ENCODE measurements around the gene RAD1.

The RAD1 gene

GRCh38 chr5:34858790-34859189, 56.5 kb downstream of the RAD1 start:
- Histone ChIP-seq H3K36me3 (ENCODE audit: control insufficient read depth in 2 of 2, insufficient read depth in 1 of 2, low read length in 2 of 2) (no peaks in the 10 kb centered on the region), H3K4me1 (ENCODE audit: control insufficient read depth, insufficient read depth, low read length) (peaks cover 13% of the 10 kb centered on the region), H3K27ac (ENCODE audit: extremely low read depth, low read depth, low read length) (no peak overlapping the region), H3K9me3 (ENCODE audit: control insufficient read depth, insufficient read depth, low read depth, low read length) (no peaks in the 10 kb centered on the region), H3K4me3 (ENCODE audit: low read depth, low read length) (no peak overlapping the region)
- TF ChIP-seq, protein P1, sequence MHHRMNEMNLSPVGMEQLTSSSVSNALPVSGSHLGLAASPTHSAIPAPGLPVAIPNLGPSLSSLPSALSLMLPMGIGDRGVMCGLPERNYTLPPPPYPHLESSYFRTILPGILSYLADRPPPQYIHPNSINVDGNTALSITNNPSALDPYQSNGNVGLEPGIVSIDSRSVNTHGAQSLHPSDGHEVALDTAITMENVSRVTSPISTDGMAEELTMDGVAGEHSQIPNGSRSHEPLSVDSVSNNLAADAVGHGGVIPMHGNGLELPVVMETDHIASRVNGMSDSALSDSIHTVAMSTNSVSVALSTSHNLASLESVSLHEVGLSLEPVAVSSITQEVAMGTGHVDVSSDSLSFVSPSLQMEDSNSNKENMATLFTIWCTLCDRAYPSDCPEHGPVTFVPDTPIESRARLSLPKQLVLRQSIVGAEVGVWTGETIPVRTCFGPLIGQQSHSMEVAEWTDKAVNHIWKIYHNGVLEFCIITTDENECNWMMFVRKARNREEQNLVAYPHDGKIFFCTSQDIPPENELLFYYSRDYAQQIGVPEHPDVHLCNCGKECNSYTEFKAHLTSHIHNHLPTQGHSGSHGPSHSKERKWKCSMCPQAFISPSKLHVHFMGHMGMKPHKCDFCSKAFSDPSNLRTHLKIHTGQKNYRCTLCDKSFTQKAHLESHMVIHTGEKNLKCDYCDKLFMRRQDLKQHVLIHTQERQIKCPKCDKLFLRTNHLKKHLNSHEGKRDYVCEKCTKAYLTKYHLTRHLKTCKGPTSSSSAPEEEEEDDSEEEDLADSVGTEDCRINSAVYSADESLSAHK (tag by site-specific recombination; IDR thresholded peaks at IDR 0.05): no peak
- TF ChIP-seq ZNF341 (tag by site-specific recombination; IDR thresholded peaks at IDR 0.05; ENCODE audit: low read depth): peak; percentile 40; the same call in 1 of the 2 replicates
- peak; percentile 63 for TF ChIP-seq ZBTB20 (tag by site-specific recombination; IDR thresholded peaks at IDR 0.05)
- TF ChIP-seq ZNF624 (tag by site-specific recombination; IDR thresholded peaks at IDR 0.05): no peak
- TF ChIP-seq HOXC10 (CRISPR knock-in tag; IDR thresholded peaks at IDR 0.05): no peak
- no peak for TF ChIP-seq ZNF830 (tag by site-specific recombination; IDR thresholded peaks at IDR 0.05; ENCODE audit: low read depth)
- TF ChIP-seq, protein P2, sequence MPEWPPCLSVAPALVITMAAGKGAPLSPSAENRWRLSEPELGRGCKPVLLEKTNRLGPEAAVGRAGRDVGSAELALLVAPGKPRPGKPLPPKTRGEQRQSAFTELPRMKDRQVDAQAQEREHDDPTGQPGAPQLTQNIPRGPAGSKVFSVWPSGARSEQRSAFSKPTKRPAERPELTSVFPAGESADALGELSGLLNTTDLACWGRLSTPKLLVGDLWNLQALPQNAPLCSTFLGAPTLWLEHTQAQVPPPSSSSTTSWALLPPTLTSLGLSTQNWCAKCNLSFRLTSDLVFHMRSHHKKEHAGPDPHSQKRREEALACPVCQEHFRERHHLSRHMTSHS (tag by site-specific recombination; IDR thresholded peaks at IDR 0.05): no peak
- CTCF ChIA-PET: interaction anchor here (0.9 kb wide), 2 partner anchors 27 to 35 kb away, joined by 4 read pairs; no protein-coding TSS in a partner anchor
- POLR2A ChIA-PET: no interaction called here

DNA sequence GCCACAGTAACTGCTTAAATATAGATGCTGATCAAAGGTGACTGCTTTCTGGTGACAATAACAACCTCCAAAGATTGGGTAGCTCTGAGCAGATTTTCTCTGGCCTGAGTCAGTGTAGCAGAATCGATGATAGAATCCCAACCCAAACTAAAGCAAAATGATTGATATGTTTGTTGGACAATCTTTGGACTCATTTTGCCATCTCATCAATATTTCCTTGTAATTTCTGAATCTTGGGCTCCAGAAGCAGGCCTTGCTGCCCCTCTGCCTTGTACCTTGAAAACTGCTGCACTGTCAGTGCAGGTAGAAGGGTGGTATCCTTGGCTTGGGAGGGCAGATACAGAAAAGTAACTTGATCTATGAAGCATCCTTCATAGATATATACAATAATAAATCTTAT, 57.4 kb downstream of the RAD1 start:
- H3K9me3 ChIP-seq (ENCODE audit: control insufficient read depth, insufficient read depth, low read depth, low read length): no peaks in the 10 kb centered on the region
- H3K27ac ChIP-seq (ENCODE audit: extremely low read depth, low read depth, low read length): no peak overlapping the region
- H3K4me3 ChIP-seq (ENCODE audit: low read depth, low read length): no peak overlapping the region
- ChIA-PET CTCF (interaction anchor here (0.9 kb wide), 2 partner anchors 28 to 36 kb away, joined by 4 read pairs; no protein-coding TSS in a partner anchor), POLR2A (no interaction called here)
- H3K4me1 ChIP-seq (ENCODE audit: control insufficient read depth, insufficient read depth, low read length): peaks cover 13% of the 10 kb centered on the region
- no peak for TF ChIP-seq TCF7L2 (IDR thresholded peaks at IDR 0.05; ENCODE audit: borderline replicate concordance, low read depth, low read length)
- TF ChIP-seq ZNF664 (tag by site-specific recombination; IDR thresholded peaks at IDR 0.05): no peak
- TF ChIP-seq MZF1 (tag by site-specific recombination; IDR thresholded peaks at IDR 0.05; ENCODE audit: borderline replicate concordance): no peak
- TF ChIP-seq SALL2 (tag by site-specific recombination; IDR thresholded peaks at IDR 0.05; ENCODE audit: borderline replicate concordance): no peak
- TF ChIP-seq ZNF16 (tag by site-specific recombination; IDR thresholded peaks at IDR 0.05; ENCODE audit: low read depth): no peak
- no peak for TF ChIP-seq ZNF580 (tag by site-specific recombination; IDR thresholded peaks at IDR 0.05)
- no peak for TF ChIP-seq WT1 (tag by site-specific recombination; IDR thresholded peaks at IDR 0.05)
- no peak for TF ChIP-seq ZNF426 (tag by site-specific recombination; IDR thresholded peaks at IDR 0.05)
- no peak for TF ChIP-seq BCL11B (tag by site-specific recombination; IDR thresholded peaks at IDR 0.05; ENCODE audit: low read depth)
- TF ChIP-seq ZNF610 (tag by site-specific recombination; IDR thresholded peaks at IDR 0.05; ENCODE audit: borderline replicate concordance): no peak
- TF ChIP-seq HOXD13 (CRISPR knock-in tag; IDR thresholded peaks at IDR 0.05; ENCODE audit: borderline replicate concordance): no peak
- TF ChIP-seq, protein P3, sequence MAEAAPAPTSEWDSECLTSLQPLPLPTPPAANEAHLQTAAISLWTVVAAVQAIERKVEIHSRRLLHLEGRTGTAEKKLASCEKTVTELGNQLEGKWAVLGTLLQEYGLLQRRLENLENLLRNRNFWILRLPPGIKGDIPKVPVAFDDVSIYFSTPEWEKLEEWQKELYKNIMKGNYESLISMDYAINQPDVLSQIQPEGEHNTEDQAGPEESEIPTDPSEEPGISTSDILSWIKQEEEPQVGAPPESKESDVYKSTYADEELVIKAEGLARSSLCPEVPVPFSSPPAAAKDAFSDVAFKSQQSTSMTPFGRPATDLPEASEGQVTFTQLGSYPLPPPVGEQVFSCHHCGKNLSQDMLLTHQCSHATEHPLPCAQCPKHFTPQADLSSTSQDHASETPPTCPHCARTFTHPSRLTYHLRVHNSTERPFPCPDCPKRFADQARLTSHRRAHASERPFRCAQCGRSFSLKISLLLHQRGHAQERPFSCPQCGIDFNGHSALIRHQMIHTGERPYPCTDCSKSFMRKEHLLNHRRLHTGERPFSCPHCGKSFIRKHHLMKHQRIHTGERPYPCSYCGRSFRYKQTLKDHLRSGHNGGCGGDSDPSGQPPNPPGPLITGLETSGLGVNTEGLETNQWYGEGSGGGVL (tag by site-specific recombination; IDR thresholded peaks at IDR 0.05): no peak
- no peak for TF ChIP-seq KLF8 (tag by site-specific recombination; IDR thresholded peaks at IDR 0.05)
- no peak for TF ChIP-seq ZNF133 (tag by site-specific recombination; IDR thresholded peaks at IDR 0.05)
- TF ChIP-seq ZNF292 (tag by site-specific recombination; IDR thresholded peaks at IDR 0.05; ENCODE audit: borderline replicate concordance, low read depth): no peak
- TF ChIP-seq, protein P4, sequence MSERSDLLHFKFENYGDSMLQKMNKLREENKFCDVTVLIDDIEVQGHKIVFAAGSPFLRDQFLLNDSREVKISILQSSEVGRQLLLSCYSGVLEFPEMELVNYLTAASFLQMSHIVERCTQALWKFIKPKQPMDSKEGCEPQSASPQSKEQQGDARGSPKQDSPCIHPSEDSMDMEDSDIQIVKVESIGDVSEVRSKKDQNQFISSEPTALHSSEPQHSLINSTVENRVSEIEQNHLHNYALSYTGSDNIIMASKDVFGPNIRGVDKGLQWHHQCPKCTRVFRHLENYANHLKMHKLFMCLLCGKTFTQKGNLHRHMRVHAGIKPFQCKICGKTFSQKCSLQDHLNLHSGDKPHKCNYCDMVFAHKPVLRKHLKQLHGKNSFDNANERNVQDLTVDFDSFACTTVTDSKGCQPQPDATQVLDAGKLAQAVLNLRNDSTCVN (tag by site-specific recombination; optimal IDR thresholded peaks at IDR 0.05): no peak
- no peak for TF ChIP-seq ZSCAN18 (tag by site-specific recombination; IDR thresholded peaks at IDR 0.05)
- no peak for TF ChIP-seq ZNF660 (tag by site-specific recombination; IDR thresholded peaks at IDR 0.05)
- no peaks in the 10 kb centered on the region for H3K36me3 ChIP-seq (ENCODE audit: control insufficient read depth in 2 of 2, insufficient read depth in 1 of 2, low read length in 2 of 2)
